ENCODE data around the gene IFITM1. TPM values are rescaled to one million over a fixed set of nuclear protein-coding genes. Genes with fewer than 3 reads are reported as not detected.

The IFITM1 gene
- total and polyA plus RNA-seq, 2 of the 4 experiments (the other 2 are of a cell fraction), result 24.2 to 68.9 TPM

DNA sequence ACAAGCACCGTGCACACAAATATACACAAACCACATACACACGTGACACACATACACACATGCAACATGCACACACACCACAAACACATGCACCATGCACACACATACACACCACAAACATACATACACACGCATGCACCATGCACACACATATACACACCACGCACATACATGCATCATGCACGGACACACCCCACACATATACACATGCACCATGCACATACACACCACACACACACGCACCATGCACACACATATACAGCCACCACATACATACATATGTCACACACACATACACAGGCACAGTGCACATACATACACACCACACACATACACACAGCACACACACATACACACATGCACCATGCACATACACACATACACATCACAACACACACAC, 42.8 kb downstream of the IFITM1 start:
- Histone ChIP-seq H3K4me1 (ENCODE audit: control insufficient read depth, insufficient read depth, low read length) (peaks cover 8% of the 10 kb centered on the region), H3K27me3 (ENCODE audit: control insufficient read depth, insufficient read depth, low read length) (peaks cover 8% of the 10 kb centered on the region), H3K18ac (ENCODE audit: low read depth, low read length) (no peak overlapping the region), H3K36me3 (ENCODE audit: control insufficient read depth, insufficient read depth, low read length) (no peaks in the 10 kb centered on the region), H3K23ac (ENCODE audit: low read depth, low read length) (no peak overlapping the region), H4K5ac (ENCODE audit: low read depth, low read length) (no peak overlapping the region), H2BK20ac (ENCODE audit: low read depth, low read length) (no peak overlapping the region), H3K14ac (replicated peaks; ENCODE audit: low read depth, low read length) (no peak overlapping the region), H3K9me3 (ENCODE audit: control insufficient read depth, insufficient read depth, low read length) (peaks cover 2% of the 10 kb centered on the region; the same call in 1 of the 2 replicates), H3K9ac (ENCODE audit: low read depth, low read length) (no peak overlapping the region), H2AFZ (replicated peaks; ENCODE audit: low read length, poor library complexity) (peak overlapping the region; percentile 37), H2BK15ac (ENCODE audit: low read depth, low read length) (no peak overlapping the region), H3K4ac (ENCODE audit: low read depth, low read length) (no peak overlapping the region), H2AK5ac (ENCODE audit: low read depth, low read length) (no peak overlapping the region), H3K9me1 (ENCODE audit: insufficient read depth, low read length) (peaks cover 27% of the 10 kb centered on the region), H3K4me3 (ENCODE audit: insufficient read depth, low read depth, low read length) (no peak overlapping the region), H3K27ac (ENCODE audit: insufficient read depth, low read length) (no peak overlapping the region), H2AK9ac (replicated peaks; ENCODE audit: low read depth, low read length, poor library complexity) (peak overlapping the region; percentile 5), H3K56ac (ENCODE audit: extremely low read depth, insufficient read depth, low read length) (no peak overlapping the region), H4K20me1 (ENCODE audit: insufficient read depth, low read length) (no peaks in the 10 kb centered on the region), H3K79me1 (ENCODE audit: low read depth in 1 of 2, low read length in 2 of 2) (peaks cover 0 to 17% of the 10 kb centered on the region in 2 experiments; a peak in 1 of 4 replicates), H4K91ac (ENCODE audit: insufficient read depth, low read depth, low read length) (no peak overlapping the region), H4K8ac (ENCODE audit: low read depth in 2 of 2, low read length in 2 of 2) (no peak overlapping the region), H2BK5ac (ENCODE audit: low read depth, low read length, poor library complexity, severe bottlenecking) (peak overlapping the region; percentile 100), H2BK120ac (ENCODE audit: low read depth, low read length) (no peak overlapping the region), H3K4me2 (ENCODE audit: low read depth, low read length) (no peak overlapping the region)
- in situ Hi-C loops (cut with MboI; ENCODE audit: low sequenced_read_pairs), result loop anchor here (10.0 kb wide), 1 partner anchor 52 kb away; the partner anchor contains the start of gene IFITM2
- ATAC-seq (ENCODE audit: low read depth) (no peak), DNase-seq (no peak)
- dilution Hi-C loops (cut with HindIII; ENCODE audit: low sequenced_read_pairs, unreplicated experiment), result no loop called here
- WGBS, 2 experiments (ENCODE audit: extremely low coverage in 2 of 2, insufficient read length in 1 of 2), result 96% methylated on average over 5 of the region's 6 CpGs; no CpG with 5 or more reads in 1 of the 2 experiments
- ChIA-PET POLR2A (ENCODE audit: unreplicated experiment) (no interaction called here), CTCF (interaction anchor here (1.6 kb wide), 1 partner anchor 17 kb away, joined by 3 read pairs; no protein-coding TSS in a partner anchor)
- intact Hi-C loops (cut with micrococcal nuclease), result loop anchor here (2.0 kb wide), 2 partner anchors 44 to 150 kb away; partner anchors contain the start of genes BET1L and RIC8A
- BruUV-seq (replicated peaks), result no TSS peak
- TF ChIP-seq POLR2A (IDR thresholded peaks at IDR 0.05; ENCODE audit: low read depth, low read length), result no peak
- no peak for TF ChIP-seq RCOR1 (IDR thresholded peaks at IDR 0.05; ENCODE audit: insufficient replicate concordance, low read length)
- no peak for TF ChIP-seq FOS (IDR thresholded peaks at IDR 0.05; ENCODE audit: low read depth, low read length)

Data from IMR-90 (cell line).